Measurements from ENCODE around the gene NFIB. TPM values are rescaled to one million over a fixed set of nuclear protein-coding genes. Genes with fewer than 3 reads are reported as not detected.

NFIB gene
- polyA plus RNA-seq, 1 of the 3 experiments (the other 2 are of a cell fraction), result 9.2 TPM

DNA sequence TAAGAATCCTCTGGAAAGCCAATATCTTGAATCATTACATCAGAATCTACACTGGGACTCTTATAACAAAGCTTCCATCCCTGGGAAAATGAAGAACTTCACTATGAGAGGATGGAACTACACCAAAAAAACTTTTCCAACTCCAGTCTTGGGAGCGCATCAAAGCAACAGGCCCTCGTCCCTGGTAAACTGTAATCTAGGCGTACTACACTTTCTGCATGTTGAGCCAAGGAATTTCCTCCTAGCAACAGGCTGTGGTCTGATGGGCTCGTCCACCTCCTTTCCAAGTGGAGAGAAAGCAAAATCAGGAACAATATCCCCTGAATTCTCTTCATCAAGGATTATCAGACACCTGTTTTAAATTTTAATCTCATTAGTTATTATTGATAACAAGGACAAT lies 94.1 kb downstream of the NFIB start:
- WGBS (ENCODE audit: low lambda C conversion rate), result 96% methylated on average over 4 of the region's 4 CpGs
- peaks cover 61% of the 10 kb centered on the region for H3K79me2 ChIP-seq (ENCODE audit: insufficient read depth)
- H4K20me1 ChIP-seq (ENCODE audit: insufficient read depth), result no peaks in the 10 kb centered on the region; the same call in 1 of the 2 replicates
- no peak overlapping the region for H3K4me2 ChIP-seq
- peaks cover 3 to 13% of the 10 kb centered on the region in 2 experiments for H3K36me3 ChIP-seq (replicated peaks in 1 of 2; ENCODE audit: control insufficient read depth in 1 of 2, insufficient read depth in 2 of 2, low read length in 1 of 2)
- H3K27ac ChIP-seq (ENCODE audit: low read depth in 2 of 2, low read length in 1 of 2), result no peak overlapping the region
- CTCF ChIA-PET, result no interaction called here
- H3K9me3 ChIP-seq, result no peaks in the 10 kb centered on the region
- H3K4me3 ChIP-seq (ENCODE audit: low read depth in 2 of 2, low read length in 1 of 2), result no peak overlapping the region
- peaks cover 12 to 54% of the 10 kb centered on the region in 2 experiments for H3K4me1 ChIP-seq (ENCODE audit: control insufficient read depth in 1 of 2, insufficient read depth in 2 of 2, low read depth in 1 of 2, low read length in 1 of 2)
- no peak for DNase-seq
- POLR2A ChIA-PET, result no interaction called here
- H3K27me3 ChIP-seq (ENCODE audit: insufficient read depth), result no peaks in the 10 kb centered on the region
- TF ChIP-seq, protein P1, sequence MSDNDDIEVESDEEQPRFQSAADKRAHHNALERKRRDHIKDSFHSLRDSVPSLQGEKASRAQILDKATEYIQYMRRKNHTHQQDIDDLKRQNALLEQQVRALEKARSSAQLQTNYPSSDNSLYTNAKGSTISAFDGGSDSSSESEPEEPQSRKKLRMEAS (IDR thresholded peaks at IDR 0.05; ENCODE audit: low read depth), result no peak
- TF ChIP-seq NRF1 (IDR thresholded peaks at IDR 0.05; ENCODE audit: low read depth, low read length), result no peak
- TF ChIP-seq, protein P2, sequence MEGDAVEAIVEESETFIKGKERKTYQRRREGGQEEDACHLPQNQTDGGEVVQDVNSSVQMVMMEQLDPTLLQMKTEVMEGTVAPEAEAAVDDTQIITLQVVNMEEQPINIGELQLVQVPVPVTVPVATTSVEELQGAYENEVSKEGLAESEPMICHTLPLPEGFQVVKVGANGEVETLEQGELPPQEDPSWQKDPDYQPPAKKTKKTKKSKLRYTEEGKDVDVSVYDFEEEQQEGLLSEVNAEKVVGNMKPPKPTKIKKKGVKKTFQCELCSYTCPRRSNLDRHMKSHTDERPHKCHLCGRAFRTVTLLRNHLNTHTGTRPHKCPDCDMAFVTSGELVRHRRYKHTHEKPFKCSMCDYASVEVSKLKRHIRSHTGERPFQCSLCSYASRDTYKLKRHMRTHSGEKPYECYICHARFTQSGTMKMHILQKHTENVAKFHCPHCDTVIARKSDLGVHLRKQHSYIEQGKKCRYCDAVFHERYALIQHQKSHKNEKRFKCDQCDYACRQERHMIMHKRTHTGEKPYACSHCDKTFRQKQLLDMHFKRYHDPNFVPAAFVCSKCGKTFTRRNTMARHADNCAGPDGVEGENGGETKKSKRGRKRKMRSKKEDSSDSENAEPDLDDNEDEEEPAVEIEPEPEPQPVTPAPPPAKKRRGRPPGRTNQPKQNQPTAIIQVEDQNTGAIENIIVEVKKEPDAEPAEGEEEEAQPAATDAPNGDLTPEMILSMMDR (IDR thresholded peaks at IDR 0.05), result no peak
- TF ChIP-seq FOXJ3 (CRISPR knock-in tag; IDR thresholded peaks at IDR 0.05), result no peak
- TF ChIP-seq RAD21 (IDR thresholded peaks at IDR 0.05; ENCODE audit: low read length), result no peak
- no peak for TF ChIP-seq FOSL2 (IDR thresholded peaks at IDR 0.05; ENCODE audit: borderline replicate concordance, low read depth)
- no peak for TF ChIP-seq TAF1 (IDR thresholded peaks at IDR 0.05; ENCODE audit: borderline replicate concordance, low read depth, low read length)
- no peak for TF ChIP-seq MEF2A (IDR thresholded peaks at IDR 0.05; ENCODE audit: borderline replicate concordance, low read depth)
- no peak for TF ChIP-seq EZH2phosphoT487 (IDR thresholded peaks at IDR 0.05; ENCODE audit: borderline replicate concordance, low read depth)
- TF ChIP-seq, protein P3, sequence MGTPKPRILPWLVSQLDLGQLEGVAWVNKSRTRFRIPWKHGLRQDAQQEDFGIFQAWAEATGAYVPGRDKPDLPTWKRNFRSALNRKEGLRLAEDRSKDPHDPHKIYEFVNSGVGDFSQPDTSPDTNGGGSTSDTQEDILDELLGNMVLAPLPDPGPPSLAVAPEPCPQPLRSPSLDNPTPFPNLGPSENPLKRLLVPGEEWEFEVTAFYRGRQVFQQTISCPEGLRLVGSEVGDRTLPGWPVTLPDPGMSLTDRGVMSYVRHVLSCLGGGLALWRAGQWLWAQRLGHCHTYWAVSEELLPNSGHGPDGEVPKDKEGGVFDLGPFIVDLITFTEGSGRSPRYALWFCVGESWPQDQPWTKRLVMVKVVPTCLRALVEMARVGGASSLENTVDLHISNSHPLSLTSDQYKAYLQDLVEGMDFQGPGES (IDR thresholded peaks at IDR 0.05; ENCODE audit: low read depth, low read length), result no peak
- TF ChIP-seq POLR2AphosphoS5 (IDR thresholded peaks at IDR 0.05; ENCODE audit: low read depth, low read length), result no peak
- TF ChIP-seq GABPA (IDR thresholded peaks at IDR 0.05; ENCODE audit: low read depth), result no peak
- TF ChIP-seq RXRA (IDR thresholded peaks at IDR 0.05; ENCODE audit: borderline replicate concordance, low read depth), result no peak
- no peak for TF ChIP-seq SIN3A (IDR thresholded peaks at IDR 0.05; ENCODE audit: borderline replicate concordance, low read depth, low read length)
- no peak for TF ChIP-seq NFIC (IDR thresholded peaks at IDR 0.05; ENCODE audit: borderline replicate concordance)
- no peak for TF ChIP-seq TCF12 (IDR thresholded peaks at IDR 0.05)
- H3F3A ChIP-seq (replicated peaks; ENCODE audit: insufficient read depth), result peaks cover 44% of the 10 kb centered on the region
- H3K9ac ChIP-seq, result no peak overlapping the region
- no peaks in the 10 kb centered on the region for H3K9me2 ChIP-seq
- no peak overlapping the region for H2AFZ ChIP-seq (ENCODE audit: low read depth)

DNA sequence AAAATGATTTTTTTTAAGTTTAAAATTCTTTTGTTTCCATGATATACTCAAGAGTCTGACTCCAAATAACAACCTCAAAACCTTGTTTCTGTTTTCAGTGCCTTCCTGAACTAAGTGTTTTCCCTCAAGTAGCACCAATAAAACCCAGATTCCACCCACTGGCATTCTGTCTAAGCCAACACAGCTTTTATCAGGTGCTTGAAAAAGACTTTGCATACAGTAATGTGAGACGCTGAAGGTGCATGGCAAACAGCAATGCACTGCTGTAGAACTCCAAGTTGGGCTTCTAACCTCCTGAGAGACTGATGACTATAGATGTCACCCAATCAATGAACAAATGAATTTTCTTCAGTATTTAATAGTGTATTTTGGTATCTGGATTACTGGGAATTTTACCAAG lies 95.7 kb downstream of the NFIB start:
- no peaks in the 10 kb centered on the region; the same call in 1 of the 2 replicates for H4K20me1 ChIP-seq (ENCODE audit: insufficient read depth)
- ChIA-PET CTCF (interaction anchor here (0.6 to 0.7 kb wide), 2 partner anchors 22 to 465 kb away, joined by 3 read pairs; no protein-coding TSS in a partner anchor), POLR2A (no interaction called here)
- no peak overlapping the region for H3K4me3 ChIP-seq (ENCODE audit: low read depth in 2 of 2, low read length in 1 of 2)
- no peak overlapping the region for H3K9ac ChIP-seq
- H3K4me2 ChIP-seq, result no peak overlapping the region
- H3K79me2 ChIP-seq (ENCODE audit: insufficient read depth), result peaks cover 60% of the 10 kb centered on the region
- peaks cover 3% of the 10 kb centered on the region in 2 experiments for H3K36me3 ChIP-seq (replicated peaks in 1 of 2; ENCODE audit: control insufficient read depth in 1 of 2, insufficient read depth in 2 of 2, low read length in 1 of 2)
- no peak overlapping the region; a peak in 1 of 4 replicates for H3K27ac ChIP-seq (ENCODE audit: low read depth in 2 of 2, low read length in 1 of 2)
- no peaks in the 10 kb centered on the region for H3K9me3 ChIP-seq
- no peaks in the 10 kb centered on the region for H3K9me2 ChIP-seq
- no peak overlapping the region for H2AFZ ChIP-seq (ENCODE audit: low read depth)
- DNase-seq, result no peak
- H3F3A ChIP-seq (replicated peaks; ENCODE audit: insufficient read depth), result peaks cover 44% of the 10 kb centered on the region
- H3K4me1 ChIP-seq (ENCODE audit: control insufficient read depth in 1 of 2, insufficient read depth in 2 of 2, low read depth in 1 of 2, low read length in 1 of 2), result peaks cover 17 to 57% of the 10 kb centered on the region in 2 experiments
- 93% methylated on average over 1 of the region's 1 CpG for WGBS (ENCODE audit: low lambda C conversion rate)
- H3K27me3 ChIP-seq (ENCODE audit: insufficient read depth), result no peaks in the 10 kb centered on the region
- TF ChIP-seq MXI1 (IDR thresholded peaks at IDR 0.05; ENCODE audit: low read depth, low read length) (no peak), RFX5 (IDR thresholded peaks at IDR 0.05; ENCODE audit: low read length) (no peak), RXRA (IDR thresholded peaks at IDR 0.05; ENCODE audit: borderline replicate concordance, low read depth) (no peak), CHD2 (IDR thresholded peaks at IDR 0.05; ENCODE audit: low read length, partially characterized antibody) (no peak), RAD21 (IDR thresholded peaks at IDR 0.05; ENCODE audit: low read length) (no peak), FOXM1 (IDR thresholded peaks at IDR 0.05; ENCODE audit: low read depth) (no peak), EZH2phosphoT487 (IDR thresholded peaks at IDR 0.05; ENCODE audit: borderline replicate concordance, low read depth) (no peak), USF2 (IDR thresholded peaks at IDR 0.05; ENCODE audit: borderline replicate concordance, low read depth, low read length) (no peak), ELF1 (IDR thresholded peaks at IDR 0.05) (no peak), FOSL2 (IDR thresholded peaks at IDR 0.05; ENCODE audit: borderline replicate concordance, low read depth) (no peak), NFIC (IDR thresholded peaks at IDR 0.05; ENCODE audit: borderline replicate concordance) (no peak)
- TF ChIP-seq, protein P4, sequence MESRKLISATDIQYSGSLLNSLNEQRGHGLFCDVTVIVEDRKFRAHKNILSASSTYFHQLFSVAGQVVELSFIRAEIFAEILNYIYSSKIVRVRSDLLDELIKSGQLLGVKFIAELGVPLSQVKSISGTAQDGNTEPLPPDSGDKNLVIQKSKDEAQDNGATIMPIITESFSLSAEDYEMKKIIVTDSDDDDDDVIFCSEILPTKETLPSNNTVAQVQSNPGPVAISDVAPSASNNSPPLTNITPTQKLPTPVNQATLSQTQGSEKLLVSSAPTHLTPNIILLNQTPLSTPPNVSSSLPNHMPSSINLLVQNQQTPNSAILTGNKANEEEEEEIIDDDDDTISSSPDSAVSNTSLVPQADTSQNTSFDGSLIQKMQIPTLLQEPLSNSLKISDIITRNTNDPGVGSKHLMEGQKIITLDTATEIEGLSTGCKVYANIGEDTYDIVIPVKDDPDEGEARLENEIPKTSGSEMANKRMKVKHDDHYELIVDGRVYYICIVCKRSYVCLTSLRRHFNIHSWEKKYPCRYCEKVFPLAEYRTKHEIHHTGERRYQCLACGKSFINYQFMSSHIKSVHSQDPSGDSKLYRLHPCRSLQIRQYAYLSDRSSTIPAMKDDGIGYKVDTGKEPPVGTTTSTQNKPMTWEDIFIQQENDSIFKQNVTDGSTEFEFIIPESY (IDR thresholded peaks at IDR 0.05; ENCODE audit: borderline replicate concordance, low read depth), result no peak

All from SK-N-SH (cell line).